Osteoblast (primary cell): ENCODE data around the gene SP5. TPM values are rescaled to one million over a fixed set of nuclear protein-coding genes. Genes with fewer than 3 reads are reported as not detected.

Source experiments
- DNase-seq: peaks from one replicate; pipeline ENCODE4 v3.0.0; 2011; ENCODE audit warnings: low spot score, mixed read lengths; ENCODE audit not compliant: insufficient read length; ENCODE audit errors: missing footprints
- H2AFZ ChIP-seq: 2 replicates; pipeline ENCODE4 v1.6.0; 2011; ENCODE audit warnings: mild to moderate bottlenecking, low read length
- H3K27ac ChIP-seq: 2 replicates; pipeline ENCODE4 v1.5.1; 2011; ENCODE audit warnings: mild to moderate bottlenecking, low read depth, low read length, moderate library complexity
- H3K27me3 ChIP-seq: 2 replicates; pipeline ENCODE4 v1.6.0; 2012; ENCODE audit warnings: mild to moderate bottlenecking, control low read depth, inconsistent platforms, low read length, moderate library complexity; ENCODE audit not compliant: insufficient read depth
- H3K36me3 ChIP-seq: 2 replicates; pipeline ENCODE4 v1.5.1; 2011; ENCODE audit warnings: mild to moderate bottlenecking, low read length, control low read depth, moderate library complexity; ENCODE audit not compliant: insufficient read depth
- H3K4me1 ChIP-seq: 2 replicates; pipeline ENCODE4 v1.5.1; 2011; ENCODE audit warnings: mild to moderate bottlenecking, low read length, control low read depth, moderate library complexity; ENCODE audit not compliant: insufficient read depth
- H3K4me2 ChIP-seq: 2 replicates; pipeline ENCODE4 v1.6.0; 2011; ENCODE audit warnings: mild to moderate bottlenecking, low read length; ENCODE audit not compliant: insufficient read depth
- H3K4me3 ChIP-seq: fragments of 200-600 bp; sonication (generic); 3 replicates; pipeline ENCODE4 v1.5.1; 2012; ENCODE audit warnings: mild to moderate bottlenecking, low read length, inconsistent platforms; ENCODE audit not compliant: insufficient read depth
- H3K79me2 ChIP-seq: 2 replicates; pipeline ENCODE4 v1.6.0; 2012; ENCODE audit warnings: mild to moderate bottlenecking, low read length, control low read depth, inconsistent platforms; ENCODE audit not compliant: insufficient read depth
- H3K9me3 ChIP-seq: 2 replicates; pipeline ENCODE4 v1.5.1; 2011; ENCODE audit warnings: low read depth, low read length, control low read depth
- H4K20me1 ChIP-seq: 2 replicates; pipeline ENCODE4 v1.6.0; 2012; ENCODE audit warnings: mild to moderate bottlenecking, low read length, control low read depth; ENCODE audit not compliant: insufficient read depth
- CTCF ChIP-seq: IDR thresholded peaks from 2 replicates; pipeline ENCODE4 v1.5.1; 2011; ENCODE audit warnings: mild to moderate bottlenecking, low read depth, low read length, moderate library complexity; ENCODE audit errors: extremely low read depth
- small RNA-seq: library from RNA; depleted of rRNA; stranded (forward); fragments of <200 nt; gene quantifications from one replicate; pipeline ENCODE3, GENCODE V24; 2012
- total RNA-seq: library from RNA; depleted of rRNA; stranded (reverse); fragments of >200 nt; gene quantifications from 2 replicates; pipeline ENCODE4 v1.2.3, GENCODE V29; 2012

Gene SP5
- total RNA-seq, 1 donor = not detected

GRCh38 chr2:170762760-170763159 lies 47.6 kb downstream of the SP5 start:
- TF ChIP-seq CTCF = no peak
- DNase-seq = no peak
- Histone ChIP-seq H3K4me2 (no peak overlapping the region), H3K4me1 (no peaks in the 10 kb centered on the region), H3K27me3 (no peaks in the 10 kb centered on the region), H3K27ac (no peak overlapping the region), H3K79me2 (no peaks in the 10 kb centered on the region), H3K4me3 (no peak overlapping the region), H3K36me3 (no peaks in the 10 kb centered on the region), H3K9me3 (no peaks in the 10 kb centered on the region), H2AFZ (no peak overlapping the region), H4K20me1 (no peaks in the 10 kb centered on the region)

- H3K27me3 ChIP-seq = no peaks in the 10 kb centered on the region
- no peak for TF ChIP-seq CTCF
- H2AFZ ChIP-seq = no peak overlapping the region
- H3K4me1 ChIP-seq = no peaks in the 10 kb centered on the region
- no peak for DNase-seq
- no peaks in the 10 kb centered on the region for H3K36me3 ChIP-seq
- no peaks in the 10 kb centered on the region for H3K79me2 ChIP-seq
- H3K27ac ChIP-seq = no peak overlapping the region
- H3K4me2 ChIP-seq = no peak overlapping the region
- no peaks in the 10 kb centered on the region for H3K9me3 ChIP-seq
- no peak overlapping the region for H3K4me3 ChIP-seq
- no peaks in the 10 kb centered on the region for H4K20me1 ChIP-seq
These were observed 48.1 kb downstream of the SP5 start for GRCh38 chr2:170763232-170763631.

- H3K4me1 ChIP-seq = peaks cover under 1% of the 10 kb centered on the region
- no peak for DNase-seq
- no peaks in the 10 kb centered on the region for H3K36me3 ChIP-seq
- H3K4me3 ChIP-seq = no peak overlapping the region
- no peak overlapping the region for H2AFZ ChIP-seq
- H4K20me1 ChIP-seq = no peaks in the 10 kb centered on the region
- H3K27me3 ChIP-seq = no peaks in the 10 kb centered on the region
- no peaks in the 10 kb centered on the region for H3K9me3 ChIP-seq
- TF ChIP-seq CTCF = no peak
- no peak overlapping the region for H3K27ac ChIP-seq
- H3K4me2 ChIP-seq = no peak overlapping the region
- no peaks in the 10 kb centered on the region for H3K79me2 ChIP-seq
These were observed 49.7 kb downstream of the SP5 start for GRCh38 chr2:170764880-170765261.

- Histone ChIP-seq H3K36me3 (no peaks in the 10 kb centered on the region), H3K4me3 (no peak overlapping the region), H4K20me1 (no peaks in the 10 kb centered on the region), H3K4me2 (no peak overlapping the region), H3K9me3 (no peaks in the 10 kb centered on the region), H3K4me1 (peaks cover 6% of the 10 kb centered on the region), H3K79me2 (no peaks in the 10 kb centered on the region), H3K27me3 (peaks cover 7% of the 10 kb centered on the region), H3K27ac (no peak overlapping the region), H2AFZ (no peak overlapping the region)
- TF ChIP-seq CTCF = no peak
- DNase-seq = no peak
These were observed 51.6 kb downstream of the SP5 start for GRCh38 chr2:170766693-170767092.

Small RNA genes within 50 kb of the gene (small RNA-seq; reads per million reads assigned to genes)
- gene RF02271 = not detected

Other genes with a start within 250 kb of the SP5 start
- 0.59 TPM in 1 of 2 replicates, not detected in the other for gene ERICH2, start 55.0 kb downstream of the SP5 start, total RNA-seq
- gene GAD1, start 101.5 kb downstream of the SP5 start, total RNA-seq = 0.36 and 0.59 TPM in 2 replicates
- 51.8 and 54.2 TPM in 2 replicates for gene GORASP2, start 213.9 kb downstream of the SP5 start, total RNA-seq